HG03097 (cell line): Measurements from ENCODE around the gene ST6GALNAC6.
A peak's percentile ranks its signal among the peaks of the same experiment; 100 is the strongest.
"Not testable (repeated sequence)": the region's sequence is repeated elsewhere in the genome, so short reads cannot be mapped to it uniquely, and the experiment has no call there.

Experiments
- ATAC-seq: cut with Tn5 transposase; IDR thresholded peaks from one replicate; pipeline ENCODE4 v1.9.1; 2021; ENCODE audit not compliant: unreplicated experiment, low FRiP score

ST6GALNAC6 gene

GRCh38 chr9:127875306-127875966 is 24.0 kb downstream of the ST6GALNAC6 start:
- no peak for ATAC-seq

- no peak for ATAC-seq
These were observed 24.8 kb downstream of the ST6GALNAC6 start for GRCh38 chr9:127874301-127875221.

GRCh38 chr9:127873886-127874285 is 25.5 kb downstream of the ST6GALNAC6 start:
- no peak for ATAC-seq

GRCh38 chr9:127873223-127873691 is 26.1 kb downstream of the ST6GALNAC6 start:
- ATAC-seq: no peak

GRCh38 chr9:127872369-127873222 is 26.8 kb downstream of the ST6GALNAC6 start:
- ATAC-seq: no peak

- ATAC-seq: no peak
These were observed 27.9 kb downstream of the ST6GALNAC6 start for GRCh38 chr9:127871531-127871930.

GRCh38 chr9:127870887-127871286 is 28.5 kb downstream of the ST6GALNAC6 start:
- no peak for ATAC-seq

GRCh38 chr9:127870153-127870491 is 29.3 kb downstream of the ST6GALNAC6 start:
- ATAC-seq: not testable (repeated sequence)

GRCh38 chr9:127869310-127870152 is 29.9 kb downstream of the ST6GALNAC6 start:
- peak; percentile 67 for ATAC-seq

- no peak for ATAC-seq
These were observed 31.0 kb downstream of the ST6GALNAC6 start for GRCh38 chr9:127868278-127868902.

- ATAC-seq: no peak
These were observed 31.8 kb downstream of the ST6GALNAC6 start for GRCh38 chr9:127867356-127868277.

GRCh38 chr9:127866535-127866934 is 32.9 kb downstream of the ST6GALNAC6 start:
- ATAC-seq: no peak

GRCh38 chr9:127865645-127866464 is 33.5 kb downstream of the ST6GALNAC6 start:
- ATAC-seq: no peak

- no peak for ATAC-seq
These were observed 36.2 kb downstream of the ST6GALNAC6 start for GRCh38 chr9:127863191-127863621.

- ATAC-seq: no peak
These were observed 37.1 kb downstream of the ST6GALNAC6 start for GRCh38 chr9:127862075-127863011.

GRCh38 chr9:127860779-127861178 is 38.6 kb downstream of the ST6GALNAC6 start:
- ATAC-seq: no peak
